HepG2 (cell line): ENCODE data around the gene GALNT1. TPM values are rescaled to one million over a fixed set of nuclear protein-coding genes. Genes with fewer than 3 reads are reported as not detected.

Source experiments
- ATAC-seq: fragments of 200-7000 bp; cut with Tn5 transposase; 3 replicates; pipeline ENCODE4 v1.9.1; 2020; ENCODE audit warnings: mild to moderate bottlenecking, moderate library complexity
- BruUV-seq: library from RNA; stranded (reverse); fragments of 400-500 nt; replicated peaks from 2 replicates; lab custom pipeline; 2021; lab: Mats Ljungman, UMichigan
- CTCF ChIA-PET: fragments of 300-600 bp; formaldehyde crosslinking; extraction: SDS; loops from one replicate; lab custom pipeline; 2021; ENCODE audit warnings: low total read pairs, inconsistent platforms, low intra/inter-chr PET ratio; lab: Yijun Ruan, JAX
- POLR2A ChIA-PET: fragments of 350-600 bp; sonication (Branson Sonifier 250); formaldehyde crosslinking; loops from one replicate; lab custom pipeline; 2020; ENCODE audit warnings: antibody characterized with exemption, inconsistent platforms; lab: Yijun Ruan, JAX
- DNase-seq: peaks from one replicate; pipeline ENCODE4 v3.0.0-alpha.2; 2015; ENCODE audit warnings: low spot score
- FAIRE-seq: peaks from 3 replicates; lab custom pipeline; 2011; peaks lifted over from hg19 to GRCh38; lab: Jason Lieb, UNC
- H2AFZ ChIP-seq: one replicate; pipeline ENCODE4 v1.6.1; 2011; ENCODE audit warnings: low read length, inconsistent platforms
- H3K27ac ChIP-seq: fragments of 300-600 bp; 3 replicates; pipeline ENCODE4 v1.8.0; 2011; ENCODE audit warnings: mixed run types, mild to moderate bottlenecking, mixed read lengths, low read length, inconsistent platforms; ENCODE audit not compliant: insufficient read depth; ENCODE audit errors: extremely low read length
- H3K27me3 ChIP-seq, 2 experiments: fragments of 200-600 bp in 1 of 2; 2 replicates in 1 of 2; 3 replicates in 1 of 2; pipeline versions ENCODE4 v1.6.0 to v1.8.0; 2011; ENCODE audit warnings: low read length in 2 of 2, mild to moderate bottlenecking in 2 of 2, moderate library complexity in 2 of 2, inconsistent platforms in 1 of 2; ENCODE audit not compliant: insufficient read depth in 2 of 2, control insufficient read depth in 1 of 2
- H3K36me3 ChIP-seq, 2 experiments: fragments of 200-600 bp in 1 of 2; replicated peaks in 1 of 2; 2 replicates in 1 of 2; 3 replicates in 1 of 2; pipeline versions ENCODE4 v1.5.1 to v1.8.0; 2011; ENCODE audit warnings: low read length in 2 of 2, inconsistent platforms in 1 of 2; ENCODE audit not compliant: insufficient read depth in 2 of 2, control insufficient read depth in 1 of 2
- H3K4me1 ChIP-seq: 2 replicates; pipeline ENCODE4 v1.5.1; 2012; ENCODE audit warnings: low read length, inconsistent platforms; ENCODE audit not compliant: insufficient read depth
- H3K4me2 ChIP-seq: 2 replicates; pipeline ENCODE4 v1.6.0; 2011; ENCODE audit warnings: low read depth, low read length, inconsistent platforms
- H3K4me3 ChIP-seq, 3 experiments: fragments of 200-600 bp in 1 of 3; sonication (generic), shearing (Covaris generic) in 1 of 3; replicated peaks in 1 of 3; 2 replicates each; pipeline ENCODE4 v1.5.1; 2011 to 2016; ENCODE audit warnings: low read length in 3 of 3, inconsistent platforms in 2 of 3, low read depth in 2 of 3, mild to moderate bottlenecking in 2 of 3, control low read depth in 1 of 3, mixed read lengths in 1 of 3; ENCODE audit not compliant: insufficient read depth in 1 of 3
- H3K79me2 ChIP-seq: one replicate; pipeline ENCODE4 v1.6.1; 2011; ENCODE audit warnings: low read length, inconsistent platforms; ENCODE audit not compliant: insufficient read depth
- H3K9ac ChIP-seq: 2 replicates; pipeline ENCODE4 v1.6.0; 2011; ENCODE audit warnings: mild to moderate bottlenecking, low read depth, low read length, inconsistent platforms; ENCODE audit not compliant: insufficient read depth
- H3K9me3 ChIP-seq: 2 replicates; pipeline ENCODE4 v1.5.1; 2012; ENCODE audit warnings: mild to moderate bottlenecking, low read length
- H4K20me1 ChIP-seq: 2 replicates; pipeline ENCODE4 v1.6.0; 2011; ENCODE audit warnings: inconsistent platforms, mild to moderate bottlenecking, low read length, moderate library complexity; ENCODE audit not compliant: insufficient read depth
- AGO1 ChIP-seq: fragments of 200-400 bp; formaldehyde crosslinking; IDR thresholded peaks from 2 replicates; pipeline ENCODE4 v1.6.1; 2017; ENCODE audit warnings: mild to moderate bottlenecking, low read depth, low read length, moderate library complexity; ENCODE audit not compliant: poor library complexity, severe bottlenecking
- CCAR2 ChIP-seq: fragments of 200-400 bp; formaldehyde crosslinking; optimal IDR thresholded peaks from 2 replicates; pipeline ENCODE3; 2018; ENCODE audit warnings: low read depth, mild to moderate bottlenecking, low read length, moderate library complexity
- CSRNP1 ChIP-seq: sonication (generic); formaldehyde crosslinking; IDR thresholded peaks from 2 replicates; pipeline ENCODE4 v1.8.1; 2023; ENCODE audit warnings: mild to moderate bottlenecking, missing genetic modification reagents
- DNMT1 ChIP-seq: sonication (generic); formaldehyde crosslinking; IDR thresholded peaks from 2 replicates; pipeline ENCODE4 v1.5.1; 2020; ENCODE audit warnings: mild to moderate bottlenecking, missing genetic modification reagents
- ESRRA ChIP-seq: sonication (generic); formaldehyde crosslinking; IDR thresholded peaks from 2 replicates; pipeline ENCODE4 v1.5.1; 2020; ENCODE audit warnings: mild to moderate bottlenecking, low read depth, missing genetic modification reagents
- ETS1 ChIP-seq: sonication (generic); formaldehyde crosslinking; IDR thresholded peaks from 2 replicates; pipeline ENCODE4 v1.4.0; 2020; ENCODE audit warnings: missing genetic modification reagents
- HNRNPUL1 ChIP-seq: fragments of 200-400 bp; formaldehyde crosslinking; IDR thresholded peaks from 2 replicates; pipeline ENCODE4 v1.6.1; 2017; ENCODE audit warnings: low read depth, mild to moderate bottlenecking, low read length, moderate library complexity
- KAT8 ChIP-seq: IDR thresholded peaks from 2 replicates; pipeline ENCODE4 v1.6.1; 2016; ENCODE audit warnings: missing genetic modification reagents, missing compliant biosample characterization
- MEIS2 ChIP-seq: sonication (generic); formaldehyde crosslinking; IDR thresholded peaks from 2 replicates; pipeline ENCODE4 v1.9.0; 2021; ENCODE audit warnings: mild to moderate bottlenecking, missing genetic modification reagents
- SIN3B ChIP-seq: fragments of 150-350 bp; IDR thresholded peaks from 2 replicates; pipeline ENCODE4 v1.6.1; 2014; ENCODE audit warnings: low read length
- SMYD3 ChIP-seq: sonication (generic); formaldehyde crosslinking; IDR thresholded peaks from 2 replicates; pipeline ENCODE4 v1.8.1; 2023; ENCODE audit warnings: mild to moderate bottlenecking, missing genetic modification reagents
- TGIF2 ChIP-seq: IDR thresholded peaks from 2 replicates; pipeline ENCODE4 v1.6.1; 2016; ENCODE audit warnings: control low read depth, missing compliant biosample characterization
- ZBTB39 ChIP-seq: sonication (generic); formaldehyde crosslinking; IDR thresholded peaks from 2 replicates; pipeline ENCODE4 v1.5.0; 2020; ENCODE audit warnings: missing genetic modification reagents
- ZFP82 ChIP-seq: sonication (generic); formaldehyde crosslinking; IDR thresholded peaks from 2 replicates; pipeline ENCODE4 v1.5.1; 2020; ENCODE audit warnings: mild to moderate bottlenecking, missing genetic modification reagents, borderline replicate concordance
- ZMYM3 ChIP-seq: sonication (generic); formaldehyde crosslinking; IDR thresholded peaks from 2 replicates; pipeline ENCODE4 v1.5.1; 2020; ENCODE audit warnings: mild to moderate bottlenecking, missing genetic modification reagents
- ZNF121 ChIP-seq: sonication (generic); formaldehyde crosslinking; IDR thresholded peaks from 2 replicates; pipeline ENCODE4 v1.5.0; 2020; ENCODE audit warnings: mild to moderate bottlenecking, missing genetic modification reagents
- ZNF260 ChIP-seq: sonication (generic); formaldehyde crosslinking; IDR thresholded peaks from 2 replicates; pipeline ENCODE4 v1.4.0; 2020; ENCODE audit warnings: missing genetic modification reagents, low read depth, mild to moderate bottlenecking, borderline replicate concordance
- ZNF607 ChIP-seq: sonication (generic); formaldehyde crosslinking; IDR thresholded peaks from 2 replicates; pipeline ENCODE4 v1.5.1; 2020; ENCODE audit warnings: missing genetic modification reagents, mild to moderate bottlenecking, borderline replicate concordance
- ZSCAN5A ChIP-seq: sonication (generic); formaldehyde crosslinking; IDR thresholded peaks from 2 replicates; pipeline ENCODE4 v1.8.0; 2022; ENCODE audit warnings: mild to moderate bottlenecking, missing genetic modification reagents, borderline replicate concordance
- WGBS: methylation state at CpG from one replicate; pipeline ENCODE4 v1.1.6; 2017; ENCODE audit warnings: low lambda C conversion rate; 5-methylcytosine and 5-hydroxymethylcytosine counted together
- in situ Hi-C: cut with HindIII; loops from 2 replicates; pipeline ENCODE4 v1.10.0; 2017; ENCODE audit warnings: low pct_unique_long_range_greater_than_20kb; ENCODE audit not compliant: extremely low pct_ligation_motif_present
- intact Hi-C: fragments of 100-400 bp; cut with micrococcal nuclease; formaldehyde crosslinking; loops from one replicate; pipeline ENCODE4 v1.10.0; 2022; ENCODE audit not compliant: unreplicated experiment
- polyA plus RNA-seq, 8 experiments: library from polyadenylated mRNA; depleted of rRNA in 3 of 8; stranded (reverse) in 7 of 8; unstranded in 1 of 8; fragments of >200 nt; fragmentation: Illumina TruSeq in 4 of 8; extraction: Trizol in 4 of 8; gene quantifications; 2 replicates each; pipeline versions ENCODE4 v1.2.1 to v1.2.3, GENCODE V29; 2011 to 2016; ENCODE audit warnings: low read depth in 4 of 8, missing spikeins in 1 of 8, mixed read lengths in 1 of 8; ENCODE audit not compliant: insufficient read depth in 1 of 8
- total RNA-seq, 5 experiments: library from RNA; depleted of rRNA; stranded (reverse); fragments of >200 nt; fragmentation: Illumina TruSeq; extraction: Trizol; gene quantifications; 2 replicates each; pipeline ENCODE4 v1.2.3, GENCODE V29; 2016; ENCODE audit warnings: low read depth in 1 of 5

The GALNT1 gene
- total and polyA plus RNA-seq, 2 of the 13 experiments (the other 11 are each of a cell fraction or from before 2014, with no cell fraction given) = 41.1 to 100 TPM

GRCh38 chr18:35618289-35618688, 36.7 kb downstream of the GALNT1 start (continued):
- TF ChIP-seq ETS1 (CRISPR knock-in tag) (no peak), CCAR2 (no peak), ZFP82 (CRISPR knock-in tag) (no peak), ZBTB39 (CRISPR knock-in tag) (no peak), MEIS2 (CRISPR knock-in tag) (no peak), CSRNP1 (no peak), TGIF2 (CRISPR knock-in tag) (no peak)

- ATAC-seq (no peak), FAIRE-seq (no peak), DNase-seq (no peak)
- POLR2A ChIA-PET = no interaction called here
- Histone ChIP-seq H3K4me2 (no peak overlapping the region), H3K36me3 (no peaks in the 10 kb centered on the region), H3K27me3 (no peaks in the 10 kb centered on the region), H3K27ac (no peak overlapping the region), H3K4me3 (no peak overlapping the region), H2AFZ (no peak overlapping the region), H3K4me1 (peaks cover 2% of the 10 kb centered on the region; the same call in 1 of the 2 replicates), H3K79me2 (peaks cover 7% of the 10 kb centered on the region), H3K9ac (no peak overlapping the region), H3K9me3 (no peaks in the 10 kb centered on the region), H4K20me1 (no peaks in the 10 kb centered on the region)
- no TSS peak for BruUV-seq
- in situ Hi-C loops = no loop called here
- intact Hi-C loops = no loop called here
- 97% methylated on average over 5 of the region's 5 CpGs for WGBS
- CTCF ChIA-PET = no interaction called here
- TF ChIP-seq ESRRA (CRISPR knock-in tag) (no peak), KAT8 (CRISPR knock-in tag) (no peak), DNMT1 (CRISPR knock-in tag) (no peak), ZNF121 (CRISPR knock-in tag) (no peak), ZNF260 (CRISPR knock-in tag) (no peak), SMYD3 (CRISPR knock-in tag) (no peak), SIN3B (no peak), ZMYM3 (no peak), AGO1 (no peak), ZNF607 (CRISPR knock-in tag) (no peak), ZSCAN5A (CRISPR knock-in tag) (no peak), HNRNPUL1 (no peak)
Observed at GRCh38 chr18:35618696-35619095, 37.2 kb downstream of the GALNT1 start.
